Right atrium auricular region (tissue), 2 donors: ENCODE data around the gene TTLL11. TPM values are rescaled to one million over a fixed set of nuclear protein-coding genes. Genes with fewer than 3 reads are reported as not detected.

Source experiments
- DNase-seq: peaks from one replicate; pipeline ENCODE4 v3.0.0-alpha.2; 2019; ENCODE audit warnings: low spot score
- H3K27ac ChIP-seq, 2 donors: fragments of 200-600 bp; sonication (generic); 1 replicate in 1 of 2; 2 replicates in 1 of 2; pipeline ENCODE4 v1.5.1; 2016 to 2019
- H3K27me3 ChIP-seq, 2 donors: fragments of 200-600 bp; sonication (generic); one replicate each; pipeline versions ENCODE4 v1.5.1 to v1.6.0; 2017 to 2019
- H3K36me3 ChIP-seq: fragments of 200-600 bp; sonication (generic); one replicate; pipeline ENCODE4 v1.5.1; 2016
- H3K4me1 ChIP-seq, 2 donors: fragments of 200-600 bp; sonication (generic); one replicate each; pipeline versions ENCODE4 v1.5.1 to v1.6.0; 2017 to 2019
- H3K4me3 ChIP-seq, 2 donors: fragments of 200-600 bp; sonication (generic); 1 replicate in 1 of 2; 2 replicates in 1 of 2; pipeline ENCODE4 v1.5.1; 2017 to 2019; ENCODE audit warnings: mild to moderate bottlenecking in 1 of 2, moderate library complexity in 1 of 2
- H3K9me3 ChIP-seq, 2 donors: fragments of 200-600 bp; sonication (generic); one replicate each; pipeline ENCODE4 v1.5.1; 2019
- total RNA-seq, 2 donors: library from RNA; depleted of rRNA; stranded (reverse); fragments of >200 nt; gene quantifications; one replicate each; pipeline ENCODE4 v1.1.0, GENCODE V29; 2016
- TF ChIP-seq, protein P1 (sequence below), 2 donors: fragments of 200-600 bp; sonication (generic); IDR thresholded peaks; one replicate each; pipeline ENCODE4 v1.5.1; 2019; ENCODE audit warnings: antibody characterized with exemption in 2 of 2

TTLL11 gene
- total RNA-seq, 2 donors from 2014 or later: 5.9 to 7.8 TPM

DNA sequence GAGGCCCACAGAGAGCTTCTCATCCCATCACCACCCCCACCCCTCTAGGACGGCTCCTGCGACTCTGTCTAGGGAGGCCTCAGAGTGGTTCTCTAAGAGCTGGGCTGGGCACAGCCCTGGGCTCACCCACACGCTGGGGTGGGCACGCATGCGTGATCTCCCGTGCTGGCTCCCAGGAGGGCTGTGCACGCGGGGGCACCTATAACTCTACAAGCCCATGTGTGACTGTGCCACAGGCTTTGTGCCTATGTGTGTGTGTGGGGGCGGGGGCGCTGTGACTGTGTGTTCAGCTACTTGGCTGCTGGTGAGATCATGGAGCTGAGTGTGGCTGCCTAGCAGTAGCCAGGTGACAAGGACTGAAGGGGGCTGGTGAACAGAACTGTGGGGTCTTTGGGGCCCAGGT is 34.3 kb upstream of the TTLL11 start:
- TF ChIP-seq, protein P1, sequence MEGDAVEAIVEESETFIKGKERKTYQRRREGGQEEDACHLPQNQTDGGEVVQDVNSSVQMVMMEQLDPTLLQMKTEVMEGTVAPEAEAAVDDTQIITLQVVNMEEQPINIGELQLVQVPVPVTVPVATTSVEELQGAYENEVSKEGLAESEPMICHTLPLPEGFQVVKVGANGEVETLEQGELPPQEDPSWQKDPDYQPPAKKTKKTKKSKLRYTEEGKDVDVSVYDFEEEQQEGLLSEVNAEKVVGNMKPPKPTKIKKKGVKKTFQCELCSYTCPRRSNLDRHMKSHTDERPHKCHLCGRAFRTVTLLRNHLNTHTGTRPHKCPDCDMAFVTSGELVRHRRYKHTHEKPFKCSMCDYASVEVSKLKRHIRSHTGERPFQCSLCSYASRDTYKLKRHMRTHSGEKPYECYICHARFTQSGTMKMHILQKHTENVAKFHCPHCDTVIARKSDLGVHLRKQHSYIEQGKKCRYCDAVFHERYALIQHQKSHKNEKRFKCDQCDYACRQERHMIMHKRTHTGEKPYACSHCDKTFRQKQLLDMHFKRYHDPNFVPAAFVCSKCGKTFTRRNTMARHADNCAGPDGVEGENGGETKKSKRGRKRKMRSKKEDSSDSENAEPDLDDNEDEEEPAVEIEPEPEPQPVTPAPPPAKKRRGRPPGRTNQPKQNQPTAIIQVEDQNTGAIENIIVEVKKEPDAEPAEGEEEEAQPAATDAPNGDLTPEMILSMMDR (IDR thresholded peaks at IDR 0.05): no peak
- H3K4me1 ChIP-seq: peaks cover 0 to 64% of the 10 kb centered on the region in 2 donors
- H3K27me3 ChIP-seq: no peaks in the 10 kb centered on the region
- H3K4me3 ChIP-seq: no peak overlapping the region
- no peak for DNase-seq
- no peak overlapping the region for H3K27ac ChIP-seq
- H3K36me3 ChIP-seq: no peaks in the 10 kb centered on the region
- H3K9me3 ChIP-seq: no peaks in the 10 kb centered on the region

DNA sequence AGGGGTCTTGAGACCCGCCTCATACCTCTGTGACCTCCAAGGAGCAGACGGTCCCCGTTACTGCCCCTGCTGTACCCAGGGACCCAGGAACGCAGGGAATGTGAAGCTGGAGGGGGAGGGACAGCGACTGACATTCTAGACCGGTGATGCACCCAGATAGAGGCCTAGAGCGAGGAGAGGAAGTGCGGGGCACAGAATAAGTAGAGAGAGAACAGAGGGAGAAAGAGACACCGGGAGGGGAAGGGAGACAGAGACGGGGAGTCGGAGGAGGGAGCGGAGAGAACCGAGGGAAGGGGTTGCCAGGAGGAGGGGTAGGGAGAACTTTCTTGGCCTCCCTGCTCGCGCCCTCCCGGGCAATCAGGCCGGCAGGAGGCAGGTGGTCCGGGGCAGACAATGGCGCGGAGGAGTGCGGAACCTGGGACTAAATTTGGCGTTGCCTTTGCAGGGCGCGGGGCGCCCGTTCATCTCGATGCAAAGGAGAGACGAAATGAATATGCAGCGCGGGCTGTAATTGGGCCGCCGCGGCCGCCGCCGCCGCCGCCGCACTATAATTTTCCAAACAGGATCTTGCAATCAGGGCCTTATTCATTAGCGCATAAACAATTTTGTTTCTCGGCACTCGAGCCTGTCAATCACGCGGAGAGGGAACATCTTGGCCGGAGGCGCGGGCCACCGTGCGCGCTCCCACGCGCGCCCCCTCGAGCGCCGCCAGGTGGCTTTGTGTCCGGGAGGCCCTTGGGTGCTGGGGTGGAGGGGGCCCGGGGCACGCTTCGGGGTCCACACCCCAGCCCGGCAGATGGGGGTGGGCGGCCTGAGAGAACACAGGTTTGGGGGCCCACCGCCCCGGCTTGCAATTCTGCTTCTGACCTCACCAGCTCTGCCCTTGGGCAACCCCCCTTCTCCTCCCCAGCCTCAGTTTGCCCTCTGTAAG is 33.5 kb upstream of the TTLL11 start:
- Histone ChIP-seq H3K9me3 (no peaks in the 10 kb centered on the region), H3K4me3 (peak overlapping the region; percentile 18 to 38), H3K27ac (peak overlapping the region in 1 of 2 donors; percentile 35), H3K36me3 (no peaks in the 10 kb centered on the region), H3K27me3 (no peaks in the 10 kb centered on the region), H3K4me1 (peaks cover 0 to 56% of the 10 kb centered on the region in 2 donors)
- TF ChIP-seq, protein P1 (IDR thresholded peaks at IDR 0.05): no peak
- no peak for DNase-seq

DNA sequence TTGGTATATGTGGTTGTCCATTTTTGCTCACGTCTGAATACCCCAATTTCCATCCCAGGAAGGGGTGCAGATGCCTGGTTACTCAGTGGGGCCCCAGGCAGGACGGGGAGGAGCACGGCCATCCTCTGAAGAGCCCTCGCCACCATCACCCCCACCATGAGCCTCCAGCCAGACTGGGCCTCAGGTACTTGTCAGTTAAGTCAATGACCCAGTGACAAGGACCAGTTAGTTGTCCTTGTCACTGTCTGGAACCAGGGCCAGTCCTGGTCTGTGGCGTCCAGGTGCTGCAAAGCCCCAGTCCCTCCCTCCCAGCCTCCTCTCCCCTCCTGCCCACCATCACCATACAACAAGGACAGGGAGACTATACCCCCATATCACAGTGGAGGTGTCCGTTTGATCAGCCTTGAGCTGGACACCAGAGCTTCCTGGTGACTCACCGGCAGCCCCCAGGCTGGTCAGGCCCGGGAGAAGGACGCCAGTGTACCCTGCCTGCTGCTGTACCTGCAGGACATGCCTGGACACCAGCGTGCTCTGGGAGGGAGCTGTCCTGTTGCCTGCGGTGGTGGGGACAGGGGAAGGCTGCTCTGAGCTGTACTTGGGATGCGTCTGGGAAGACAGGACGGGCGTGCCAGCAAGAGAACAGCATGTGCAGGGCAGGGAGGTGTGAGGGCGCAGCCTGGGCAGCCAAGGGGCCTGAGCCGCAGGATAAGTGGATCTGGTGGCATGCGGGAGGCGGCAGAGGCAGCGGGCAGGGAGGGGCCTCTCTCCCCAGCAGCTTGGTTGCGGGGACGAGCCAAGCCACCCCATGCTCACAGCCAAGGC is 32.6 kb upstream of the TTLL11 start:
- Histone ChIP-seq H3K27me3 (no peaks in the 10 kb centered on the region), H3K9me3 (no peaks in the 10 kb centered on the region), H3K27ac (peak overlapping the region in 1 of 2 donors; percentile 35), H3K4me3 (peak overlapping the region in 1 of 2 donors; percentile 38), H3K36me3 (no peaks in the 10 kb centered on the region), H3K4me1 (peaks cover 0 to 47% of the 10 kb centered on the region in 2 donors)
- TF ChIP-seq, protein P1 (IDR thresholded peaks at IDR 0.05): peak in 1 of 2 donors; percentile 32
- DNase-seq: no peak

DNA sequence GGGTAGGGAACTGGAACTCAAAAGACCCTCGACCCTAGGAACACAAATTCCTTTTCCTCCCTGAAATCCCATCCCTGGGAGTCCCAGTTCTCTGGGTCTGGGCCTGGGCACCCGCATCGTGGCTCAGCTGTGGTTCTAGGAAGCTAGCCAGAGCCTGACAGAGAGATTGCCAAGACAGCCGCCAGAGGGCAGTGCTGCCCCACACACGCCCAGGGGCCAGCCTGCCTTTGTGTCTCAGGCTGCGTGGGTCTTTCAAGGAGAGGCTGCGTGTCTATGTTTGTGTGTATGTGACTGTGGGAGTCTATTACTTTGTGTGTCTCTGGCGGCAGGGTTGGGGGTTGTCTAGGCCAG is 32.0 kb upstream of the TTLL11 start:
- Histone ChIP-seq H3K9me3 (no peaks in the 10 kb centered on the region), H3K27me3 (no peaks in the 10 kb centered on the region), H3K4me3 (no peak overlapping the region), H3K4me1 (peaks cover 0 to 45% of the 10 kb centered on the region in 2 donors), H3K27ac (no peak overlapping the region), H3K36me3 (no peaks in the 10 kb centered on the region)
- DNase-seq: peak; percentile 83
- TF ChIP-seq, protein P1 (IDR thresholded peaks at IDR 0.05): peak; percentile 90 to 96

DNA sequence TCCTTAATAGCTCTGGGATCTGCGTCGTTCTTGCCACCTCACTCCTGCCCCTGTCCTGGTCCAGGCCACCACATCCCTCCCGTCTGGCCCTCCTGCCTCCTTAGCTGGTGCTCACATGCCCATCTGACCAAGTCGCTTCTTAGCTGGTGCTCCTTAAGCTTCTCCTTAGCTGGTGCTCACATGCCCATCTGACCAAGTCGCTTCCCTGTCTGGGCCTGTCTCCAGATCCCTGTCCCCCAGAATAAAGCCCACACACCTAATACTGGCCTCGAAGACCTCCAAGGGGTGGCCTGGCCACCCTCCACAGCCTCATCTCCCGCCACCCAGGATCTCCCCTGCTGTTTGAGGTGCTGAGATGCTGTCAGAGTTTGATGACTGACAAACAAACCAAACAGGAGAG is 31.4 kb upstream of the TTLL11 start:
- H3K4me1 ChIP-seq: peaks cover 0 to 45% of the 10 kb centered on the region in 2 donors
- H3K27ac ChIP-seq: no peak overlapping the region
- TF ChIP-seq, protein P1 (IDR thresholded peaks at IDR 0.05): no peak
- no peak overlapping the region for H3K4me3 ChIP-seq
- H3K36me3 ChIP-seq: no peaks in the 10 kb centered on the region
- no peak for DNase-seq
- H3K27me3 ChIP-seq: no peaks in the 10 kb centered on the region
- H3K9me3 ChIP-seq: no peaks in the 10 kb centered on the region
